H1 (cell line): ENCODE results near the gene LCN9. TPM values are rescaled to one million over a fixed set of nuclear protein-coding genes. Genes with fewer than 3 reads are reported as not detected.

ENCODE experiments used
- GTF2F1 ChIP-seq: IDR thresholded peaks from 2 replicates; pipeline ENCODE4 v1.6.1; 2012; ENCODE audit warnings: low read depth, low read length, improper control_type of control experiment, borderline replicate concordance
- polyA plus RNA-seq, 7 experiments: library from polyadenylated mRNA; depleted of rRNA in 3 of 7; stranded (reverse) in 5 of 7; unstranded in 2 of 7; fragments of >200 nt in 5 of 7; fragments of 200-250 nt in 2 of 7; gene quantifications; 1 replicate in 5 of 7; 2 replicates in 1 of 7; 4 replicates in 1 of 7; pipeline versions ENCODE4 v1.2.1 to v1.2.3, GENCODE V29; 2011 to 2013; ENCODE audit warnings: missing spikeins in 2 of 7, mixed read lengths in 2 of 7
- total RNA-seq: library from RNA; stranded (reverse); fragmentation: NEBNext Ultra II Directional; extraction: Animal tissue kit (Norgen Biotek cat#: 25700); gene quantifications from 2 replicates; pipeline ENCODE4 v1.2.1, GENCODE V29; 2021

LCN9 gene
- total and polyA plus RNA-seq, 2 of the 8 experiments (the other 6 are each of a cell fraction or from before 2014, with no cell fraction given): 2.3 to 3.1 TPM

DNA sequence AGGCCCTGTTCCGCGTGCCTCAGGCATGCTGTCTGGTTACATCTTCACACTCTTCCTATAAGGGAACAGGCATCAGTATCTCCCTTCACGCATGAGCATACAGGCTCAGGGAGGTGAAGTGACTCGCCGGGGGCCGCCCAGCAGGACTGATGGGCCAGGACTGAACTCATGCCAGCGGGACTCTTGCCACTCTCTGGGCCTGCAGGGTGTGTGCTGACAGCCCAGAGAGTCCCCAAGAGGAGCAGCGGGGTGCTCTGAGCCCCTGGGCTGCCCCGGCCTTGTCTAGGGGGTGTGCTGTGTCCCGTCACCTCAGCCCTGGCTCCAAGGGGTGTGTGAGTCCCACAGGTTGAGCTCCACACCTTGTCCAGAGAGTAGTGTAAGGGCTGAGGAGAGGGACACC, 48.8 kb downstream of the LCN9 start (continued):
- no peak for TF ChIP-seq GTF2F1
- TF ChIP-seq, all 59 proteins: peak for 0
